Loucy (cell line): Measurements from ENCODE around the gene CNNM3.

ENCODE experiments used
- H2AFZ ChIP-seq: fragments of 200-600 bp; sonication (generic); 2 replicates; pipeline ENCODE4 v1.6.0; 2016; ENCODE audit warnings: antibody characterized with exemption, mild to moderate bottlenecking, low read length, moderate library complexity
- H3F3A ChIP-seq: fragments of 200-600 bp; 2 replicates; pipeline ENCODE4 v1.6.0; 2016; ENCODE audit warnings: antibody characterized with exemption, low read depth, mild to moderate bottlenecking
- H3K27me3 ChIP-seq: fragments of 200-600 bp; sonication (generic); 2 replicates; pipeline ENCODE4 v1.6.1; 2014; ENCODE audit warnings: low read length, mild to moderate bottlenecking; ENCODE audit not compliant: insufficient read depth, poor library complexity, severe bottlenecking
- H3K36me3 ChIP-seq: fragments of 200-600 bp; sonication (generic); 2 replicates; pipeline ENCODE4 v1.6.1; 2016; ENCODE audit warnings: low read length; ENCODE audit not compliant: insufficient read depth
- H3K4me1 ChIP-seq: fragments of 200-600 bp; sonication (generic); 2 replicates; pipeline ENCODE4 v1.5.1; 2014; ENCODE audit warnings: low read length, mild to moderate bottlenecking; ENCODE audit not compliant: insufficient read depth, poor library complexity, severe bottlenecking
- H3K4me2 ChIP-seq: fragments of 200-600 bp; sonication (generic); 2 replicates; pipeline ENCODE4 v1.6.0; 2014; ENCODE audit warnings: antibody characterized with exemption, low read length, low read depth, mild to moderate bottlenecking; ENCODE audit not compliant: poor library complexity, severe bottlenecking
- H3K4me3 ChIP-seq: fragments of 200-600 bp; sonication (generic); 2 replicates; pipeline ENCODE4 v1.5.1; 2014; ENCODE audit warnings: low read length, mild to moderate bottlenecking, mixed read lengths; ENCODE audit not compliant: poor library complexity, severe bottlenecking
- H3K79me2 ChIP-seq: fragments of 200-600 bp; sonication (generic); 2 replicates; pipeline ENCODE4 v1.6.1; 2014; ENCODE audit warnings: low read length; ENCODE audit not compliant: insufficient read depth
- H3K9ac ChIP-seq: fragments of 200-600 bp; sonication (generic); 2 replicates; pipeline ENCODE4 v1.6.0; 2014; ENCODE audit warnings: mild to moderate bottlenecking, low read depth, low read length, moderate library complexity; ENCODE audit not compliant: poor library complexity, severe bottlenecking
- H3K9me2 ChIP-seq: fragments of 200-600 bp; sonication (generic); replicated peaks from 2 replicates; pipeline ENCODE4 v1.6.1; 2016; ENCODE audit warnings: low read depth, low read length, mixed read lengths
- H3K9me3 ChIP-seq: fragments of 200-600 bp; sonication (generic); 2 replicates; pipeline ENCODE4 v1.6.1; 2014; ENCODE audit warnings: mild to moderate bottlenecking, antibody characterized with exemption, low read length, low read depth; ENCODE audit not compliant: insufficient read depth
- H4K20me1 ChIP-seq: fragments of 200-600 bp; sonication (generic); 2 replicates; pipeline ENCODE4 v1.6.0; 2014; ENCODE audit warnings: antibody characterized with exemption, low read length, mild to moderate bottlenecking; ENCODE audit not compliant: insufficient read depth, poor library complexity, severe bottlenecking
- CTCF ChIP-seq: fragments of 200-600 bp; sonication (generic); conservative IDR thresholded peaks from 2 replicates; pipeline ENCODE4 v1.5.1; 2014; ENCODE audit warnings: mild to moderate bottlenecking, antibody characterized with exemption, low read length
- EZH2phosphoT487 ChIP-seq: fragments of 200-600 bp; IDR thresholded peaks from 2 replicates; pipeline ENCODE4 v1.6.1; 2018; ENCODE audit warnings: antibody characterized with exemption, mild to moderate bottlenecking, moderate library complexity, borderline replicate concordance

The CNNM3 gene

GRCh38 chr2:96783388-96783787 lies 32.7 kb upstream of the CNNM3 start:
- no peaks in the 10 kb centered on the region for H3K27me3 ChIP-seq
- no peaks in the 10 kb centered on the region for H3K9me3 ChIP-seq
- H3K4me2 ChIP-seq, result no peak overlapping the region
- TF ChIP-seq CTCF, result no peak
- no peak for TF ChIP-seq EZH2phosphoT487
- H3K36me3 ChIP-seq, result no peaks in the 10 kb centered on the region
- H2AFZ ChIP-seq, result no peak overlapping the region
- no peaks in the 10 kb centered on the region for H4K20me1 ChIP-seq
- no peaks in the 10 kb centered on the region for H3F3A ChIP-seq
- H3K4me1 ChIP-seq, result no peaks in the 10 kb centered on the region
- no peak overlapping the region for H3K9ac ChIP-seq
- H3K4me3 ChIP-seq, result no peak overlapping the region
- no peaks in the 10 kb centered on the region for H3K9me2 ChIP-seq
- no peaks in the 10 kb centered on the region for H3K79me2 ChIP-seq

DNA sequence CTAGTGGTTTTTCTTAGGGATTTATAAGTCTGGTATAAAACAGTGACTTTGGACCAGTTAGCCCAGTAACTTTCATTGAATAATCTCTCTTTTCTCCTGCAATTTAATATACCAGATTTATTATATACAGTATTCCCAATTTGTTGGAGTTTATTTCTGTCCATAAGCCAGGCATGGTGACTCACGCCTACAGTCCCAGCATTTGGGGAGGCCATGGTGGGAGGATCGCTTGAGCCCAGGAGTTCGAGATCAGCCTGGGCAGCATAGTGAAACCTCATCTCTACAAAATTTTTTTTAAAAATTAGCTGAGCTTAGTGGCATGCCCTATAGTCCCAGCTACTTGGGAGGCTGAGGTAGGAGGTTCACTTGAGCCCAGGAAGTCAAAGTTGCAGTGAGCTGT lies 28.7 kb upstream of the CNNM3 start:
- H3K4me1 ChIP-seq, result no peaks in the 10 kb centered on the region
- no peaks in the 10 kb centered on the region for H3K27me3 ChIP-seq
- H3F3A ChIP-seq, result no peaks in the 10 kb centered on the region
- H3K4me3 ChIP-seq, result no peak overlapping the region
- TF ChIP-seq CTCF (no peak), EZH2phosphoT487 (no peak)
- no peaks in the 10 kb centered on the region for H3K9me2 ChIP-seq
- no peaks in the 10 kb centered on the region for H3K36me3 ChIP-seq
- H3K79me2 ChIP-seq, result no peaks in the 10 kb centered on the region
- H2AFZ ChIP-seq, result no peak overlapping the region
- H4K20me1 ChIP-seq, result no peaks in the 10 kb centered on the region
- no peak overlapping the region for H3K4me2 ChIP-seq
- no peaks in the 10 kb centered on the region for H3K9me3 ChIP-seq
- H3K9ac ChIP-seq, result no peak overlapping the region

GRCh38 chr2:96788442-96789244 lies 27.4 kb upstream of the CNNM3 start:
- Histone ChIP-seq H3K79me2 (no peaks in the 10 kb centered on the region), H3K4me3 (no peak overlapping the region), H3K36me3 (no peaks in the 10 kb centered on the region), H3K9me2 (no peaks in the 10 kb centered on the region), H3K9ac (no peak overlapping the region), H3K27me3 (no peaks in the 10 kb centered on the region), H3K4me1 (no peaks in the 10 kb centered on the region), H3K4me2 (no peak overlapping the region), H3F3A (no peaks in the 10 kb centered on the region), H3K9me3 (no peaks in the 10 kb centered on the region), H2AFZ (no peak overlapping the region), H4K20me1 (no peaks in the 10 kb centered on the region)
- TF ChIP-seq CTCF (no peak), EZH2phosphoT487 (no peak)
